LNCAP (cell line): ENCODE data around the gene COL9A1.

ENCODE experiments used
- CTCF ChIP-seq: fragments of 450-650 bp; IDR thresholded peaks from 2 replicates; pipeline ENCODE4 v1.5.1; 2017; ENCODE audit warnings: mild to moderate bottlenecking

The COL9A1 gene

GRCh38 chr6:70180901-70181599, 121.8 kb downstream of the COL9A1 start:
- TF ChIP-seq CTCF: no peak

- TF ChIP-seq CTCF: no peak
Measured at GRCh38 chr6:70180183-70180900, 122.5 kb downstream of the COL9A1 start.

DNA sequence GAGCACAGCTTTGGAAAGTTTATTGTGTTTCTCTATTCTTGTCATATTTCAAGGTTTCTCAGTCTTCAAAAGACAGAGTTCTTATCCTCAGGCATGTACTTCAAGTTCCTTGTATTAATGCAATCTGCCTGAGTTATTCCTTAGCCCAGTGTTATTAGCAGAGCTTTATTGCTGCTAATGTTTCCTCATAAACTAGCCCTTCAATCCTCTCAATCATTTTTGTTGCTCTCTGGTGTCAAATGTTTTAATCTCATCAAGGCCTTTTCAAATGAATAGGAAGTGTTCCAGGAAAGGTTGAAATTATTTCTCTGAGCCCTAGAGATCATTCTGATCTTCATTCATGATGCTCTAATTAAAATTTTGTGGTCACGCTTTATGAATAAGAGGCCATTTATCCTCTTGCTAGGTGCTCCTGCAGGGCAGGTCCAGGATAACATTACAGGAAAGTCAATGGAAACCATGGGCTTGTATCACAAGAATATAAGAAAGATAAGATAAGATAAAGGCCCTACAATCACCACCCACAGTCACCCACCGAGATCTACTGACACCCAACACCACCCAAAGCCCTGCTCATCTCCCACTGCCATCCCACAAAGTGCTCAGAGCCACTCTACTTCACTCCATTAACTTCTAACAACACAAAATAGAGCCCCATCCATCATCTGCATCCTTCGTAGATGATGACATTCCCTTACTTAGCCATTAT, 125.9 kb downstream of the COL9A1 start:
- TF ChIP-seq CTCF: no peak

GRCh38 chr6:70175770-70176169, 127.1 kb downstream of the COL9A1 start:
- no peak for TF ChIP-seq CTCF

DNA sequence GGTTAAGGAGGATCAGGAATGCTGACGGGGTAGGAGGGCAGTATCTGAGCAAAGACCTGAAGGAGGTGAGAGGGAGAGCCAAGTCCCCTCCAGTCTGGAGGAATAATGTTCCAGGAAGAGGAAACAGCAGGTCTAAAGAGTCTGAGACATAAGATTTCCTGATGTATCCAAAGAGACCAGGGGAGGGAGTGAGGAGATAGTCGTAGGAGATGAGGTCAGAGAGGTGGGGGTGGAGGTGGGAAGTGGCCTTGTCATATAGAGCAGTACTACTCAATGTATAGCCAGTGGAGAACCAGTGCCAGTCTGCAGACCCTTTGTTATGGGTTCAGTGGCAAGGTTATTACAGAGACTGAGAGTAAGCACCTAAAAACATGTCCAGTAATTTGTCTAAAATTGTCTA, 130.6 kb downstream of the COL9A1 start:
- no peak for TF ChIP-seq CTCF

GRCh38 chr6:70171236-70171635, 131.6 kb downstream of the COL9A1 start:
- TF ChIP-seq CTCF: no peak

- no peak for TF ChIP-seq CTCF
Measured at GRCh38 chr6:70168681-70169377, 134.1 kb downstream of the COL9A1 start.
